NCI-H774 (cell line): ENCODE results near the gene VEPH1.

Experiments
- DNase-seq: peaks from one replicate; lab custom pipeline; 2025; lab: John Stamatoyannopoulos, UW

Gene VEPH1

DNA sequence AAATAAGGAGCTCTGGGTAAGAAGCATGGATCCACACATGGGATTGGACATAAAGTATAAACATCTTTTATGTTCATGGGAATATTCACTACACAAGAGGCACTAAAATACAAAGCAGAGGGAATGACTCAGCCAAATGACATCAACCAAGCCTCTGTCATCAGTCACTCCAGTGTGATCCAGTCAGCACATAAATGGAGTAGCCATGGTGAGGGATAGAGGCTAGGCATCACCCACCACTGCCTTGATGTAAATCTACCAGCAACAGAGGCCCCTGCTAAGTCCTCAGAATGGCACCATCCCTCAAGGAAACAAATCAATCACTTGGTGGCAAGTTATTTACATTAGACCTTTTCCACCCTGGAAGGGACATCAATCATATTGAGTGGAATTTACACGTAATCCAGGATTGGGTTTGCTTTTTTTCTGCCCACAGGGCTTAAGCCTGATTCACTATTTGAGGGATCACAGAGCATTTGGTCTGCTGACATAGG lies 27.2 kb downstream of the VEPH1 start:
- DNase-seq: no peak

DNA sequence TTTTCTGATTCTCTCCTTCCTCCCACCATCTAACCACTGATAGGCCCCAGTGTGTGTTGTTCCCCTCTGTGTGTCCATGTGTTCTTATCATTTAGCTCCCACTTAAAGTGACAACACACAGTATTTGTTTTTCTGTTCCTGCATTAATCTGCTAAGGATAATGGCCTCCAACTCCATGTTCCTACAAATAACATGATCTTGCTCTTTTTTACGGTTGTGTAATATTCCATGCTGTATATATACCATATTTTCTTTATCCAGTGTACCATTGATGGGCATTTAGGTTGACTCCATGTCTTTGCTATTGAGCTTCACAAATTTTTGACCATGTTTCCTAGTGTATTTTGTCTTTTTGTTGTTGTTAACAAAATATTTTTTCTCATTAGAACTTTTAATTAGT lies 30.6 kb downstream of the VEPH1 start:
- DNase-seq: no peak

DNA sequence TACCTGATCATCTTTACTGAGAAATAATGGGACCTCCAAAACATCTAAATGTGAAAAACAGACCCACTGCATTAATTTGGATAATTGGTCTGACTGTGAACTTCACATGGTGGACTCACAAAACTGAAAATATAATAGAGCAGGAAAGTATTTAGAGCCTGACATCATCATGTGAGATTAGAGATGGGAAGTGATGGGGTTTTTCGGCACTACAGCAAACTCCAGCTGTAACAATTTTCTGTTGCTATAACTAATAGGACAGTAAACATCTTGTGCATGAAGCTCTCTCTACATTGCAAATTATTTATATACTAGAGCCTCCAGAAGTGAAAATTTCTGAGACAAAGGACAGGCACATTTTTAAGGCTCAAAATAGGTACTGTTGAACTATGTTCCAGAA lies 32.2 kb downstream of the VEPH1 start:
- no peak for DNase-seq

DNA sequence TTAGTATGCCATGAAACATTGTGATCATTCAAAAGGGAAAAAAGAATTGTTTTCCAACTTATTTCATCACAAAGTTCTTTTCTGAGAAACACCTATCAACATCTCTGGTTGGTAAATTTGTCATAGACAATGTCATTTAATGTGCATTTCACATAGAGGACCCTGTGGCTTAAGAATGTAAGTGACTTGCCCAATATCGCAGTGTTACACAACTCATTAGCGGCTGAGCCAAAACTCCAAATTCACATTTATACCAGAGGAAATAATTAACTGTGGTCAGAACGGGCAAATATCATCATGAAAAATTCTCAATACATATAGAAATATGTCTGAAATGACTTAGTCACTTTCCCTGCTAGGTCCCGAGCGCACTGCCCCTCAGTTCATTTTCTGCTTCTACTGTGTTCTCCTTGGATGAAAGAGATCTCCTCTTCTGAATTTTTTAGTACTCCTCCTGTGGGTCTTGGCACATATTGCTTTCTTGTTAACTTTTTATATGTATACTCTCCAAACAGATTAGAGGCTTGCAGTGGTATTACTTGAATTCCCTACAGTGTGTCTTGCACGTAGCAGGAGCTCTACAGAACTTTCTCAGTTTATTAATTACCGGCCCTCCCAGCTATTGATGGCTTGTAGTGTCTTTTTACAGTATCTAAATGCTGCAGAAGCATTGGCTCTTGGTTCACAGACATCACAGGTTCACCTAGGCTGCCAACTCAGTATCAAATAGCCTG lies 33.5 kb downstream of the VEPH1 start:
- no peak for DNase-seq

DNA sequence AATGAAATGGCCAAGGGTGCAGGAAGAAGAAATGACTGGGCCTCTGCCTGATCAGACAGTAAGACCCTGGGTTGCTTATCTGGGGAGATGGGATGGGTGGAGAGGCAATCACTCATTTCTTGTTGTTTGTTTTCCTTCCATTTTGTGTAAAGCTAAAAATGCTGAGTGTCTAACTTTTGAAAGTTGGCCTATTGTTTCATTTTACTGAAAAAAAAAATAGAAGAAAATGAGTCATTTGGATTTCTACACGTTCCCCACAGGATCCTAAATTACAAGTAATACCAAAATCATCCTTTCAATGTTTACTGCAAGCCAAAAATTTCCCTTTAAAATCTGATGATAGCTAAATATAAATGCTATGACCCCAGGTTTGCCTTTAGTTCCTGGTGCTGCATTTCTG lies 36.0 kb downstream of the VEPH1 start:
- no peak for DNase-seq

DNA sequence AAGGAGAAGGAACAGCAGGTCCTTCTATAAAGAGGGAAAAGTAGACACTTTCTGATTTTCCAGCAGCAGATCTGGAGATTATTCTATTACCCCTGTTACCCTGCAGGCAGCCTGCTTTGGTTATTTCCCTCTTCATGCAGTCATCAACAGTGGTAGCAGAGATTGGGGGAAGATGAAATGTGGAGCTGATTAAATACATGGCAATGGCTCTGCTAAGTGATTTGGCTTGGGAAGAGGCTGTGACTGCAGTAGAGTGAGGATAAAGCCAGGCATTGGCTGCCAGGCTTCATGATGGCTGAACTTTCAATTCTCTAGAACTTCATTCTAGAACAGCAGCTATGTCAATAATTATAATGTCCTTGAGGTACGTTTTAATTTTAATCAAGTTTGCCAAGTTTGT lies 37.5 kb downstream of the VEPH1 start:
- no peak for DNase-seq

DNA sequence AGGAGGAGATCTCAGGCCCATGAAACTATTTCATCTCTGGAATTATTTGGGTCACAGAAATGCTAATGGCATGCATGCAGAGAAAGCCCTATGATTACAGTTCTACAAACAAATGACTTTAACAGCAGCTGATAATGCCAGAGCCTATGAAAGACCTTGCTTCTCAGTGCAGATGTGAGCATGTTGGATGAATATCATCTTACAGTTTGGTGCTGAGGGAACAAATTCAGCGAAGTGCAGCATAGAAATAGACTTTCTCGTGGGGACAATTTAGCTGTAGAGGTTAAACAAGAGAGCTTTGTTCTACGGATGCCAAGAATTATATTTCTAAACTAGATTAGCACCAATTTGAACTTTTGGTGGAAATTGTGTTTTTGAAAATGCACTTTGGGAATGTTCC lies 38.9 kb downstream of the VEPH1 start:
- no peak for DNase-seq

DNA sequence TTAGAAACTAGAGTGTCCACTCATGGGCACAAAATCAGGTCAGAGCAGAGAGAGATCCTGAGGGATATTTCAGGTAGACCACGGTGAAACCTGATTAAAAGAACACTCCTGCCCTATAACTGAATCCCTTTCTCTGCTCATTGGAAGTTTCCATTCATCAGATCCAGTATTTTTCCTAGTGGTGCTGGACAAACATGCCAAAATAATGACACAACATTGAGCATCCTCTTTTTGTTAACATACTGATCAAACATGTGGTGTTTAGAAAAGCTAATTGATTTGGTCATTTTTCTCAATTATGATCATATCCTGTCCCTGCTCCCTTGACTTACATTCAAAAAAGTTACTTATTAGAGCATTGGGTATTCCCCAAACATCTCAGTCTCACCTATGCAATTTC lies 39.4 kb downstream of the VEPH1 start:
- no peak for DNase-seq

DNA sequence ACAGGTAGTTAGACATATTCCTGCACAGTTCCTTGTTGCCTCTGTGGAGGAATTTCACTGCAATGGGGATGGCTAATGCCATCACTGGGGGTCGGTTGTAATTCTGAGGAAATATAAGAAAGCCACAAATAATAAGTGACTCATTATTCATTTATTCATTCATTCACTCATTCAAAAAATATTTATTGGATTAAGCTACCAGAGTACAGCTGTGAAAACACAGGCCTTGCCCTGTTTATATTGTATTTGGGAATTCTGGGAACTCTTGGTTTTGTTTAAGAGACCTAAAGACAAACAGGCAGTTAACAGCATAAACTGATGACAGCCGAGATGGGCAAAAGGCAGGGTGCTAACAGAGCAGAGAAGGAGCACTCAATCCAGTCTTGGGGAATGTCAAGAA lies 43.0 kb downstream of the VEPH1 start:
- DNase-seq: no peak

DNA sequence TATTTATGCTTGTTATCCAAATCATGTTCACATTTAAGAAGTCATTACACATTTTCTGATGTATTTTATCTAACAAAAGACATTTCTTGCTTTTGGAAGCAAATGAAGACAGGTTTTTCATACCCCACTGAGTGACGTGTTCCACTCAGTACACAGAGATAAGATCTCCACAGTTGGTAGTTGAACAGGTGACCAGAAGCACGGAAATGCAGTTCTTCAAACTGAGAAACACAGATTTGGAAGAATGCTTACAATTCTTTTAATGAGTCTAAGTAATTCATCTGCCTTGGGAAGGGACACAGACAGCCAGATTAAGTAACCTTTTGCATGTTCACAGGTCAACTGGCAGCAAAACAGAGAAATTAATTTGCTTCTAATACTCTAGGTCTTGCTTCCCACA lies 43.5 kb downstream of the VEPH1 start:
- no peak for DNase-seq

DNA sequence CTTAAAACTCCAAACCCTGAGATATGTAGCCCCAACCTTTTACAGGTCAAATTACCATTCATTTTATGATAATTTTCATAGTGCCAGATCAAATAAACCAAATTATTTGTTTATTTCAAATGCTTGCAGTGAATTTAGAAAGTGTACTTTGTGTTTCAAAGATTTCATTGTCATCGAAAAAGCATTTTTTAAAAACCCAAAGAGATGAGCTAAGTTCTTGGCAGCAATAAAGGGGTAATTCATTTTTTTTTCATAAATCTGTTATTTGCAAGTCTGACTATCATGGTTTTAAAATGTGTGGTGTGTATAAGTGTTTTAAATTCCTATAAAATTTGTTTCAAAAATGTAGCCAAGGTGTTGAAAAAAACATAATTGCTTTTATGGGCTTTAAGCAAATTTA lies 49.4 kb downstream of the VEPH1 start:
- no peak for DNase-seq

DNA sequence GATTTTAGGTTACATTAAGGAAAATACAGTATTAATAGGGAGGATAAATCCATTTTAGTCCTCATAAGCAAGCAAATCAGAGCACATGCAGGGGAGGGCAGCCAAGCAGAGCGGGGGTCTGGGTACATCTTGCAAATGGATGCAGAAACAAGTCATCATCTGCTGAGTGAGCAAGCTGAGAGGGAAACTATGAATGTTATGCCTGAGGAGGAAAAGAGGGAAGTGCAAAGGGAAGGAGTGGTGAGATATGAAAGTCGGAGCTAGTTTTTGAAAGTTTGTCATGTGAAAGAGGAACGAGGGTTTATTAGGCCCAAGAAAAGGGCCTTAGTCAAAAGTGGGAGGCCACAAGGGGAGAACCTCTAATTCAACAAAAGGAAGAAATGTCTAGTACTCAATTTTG lies 51.1 kb downstream of the VEPH1 start:
- DNase-seq: no peak

DNA sequence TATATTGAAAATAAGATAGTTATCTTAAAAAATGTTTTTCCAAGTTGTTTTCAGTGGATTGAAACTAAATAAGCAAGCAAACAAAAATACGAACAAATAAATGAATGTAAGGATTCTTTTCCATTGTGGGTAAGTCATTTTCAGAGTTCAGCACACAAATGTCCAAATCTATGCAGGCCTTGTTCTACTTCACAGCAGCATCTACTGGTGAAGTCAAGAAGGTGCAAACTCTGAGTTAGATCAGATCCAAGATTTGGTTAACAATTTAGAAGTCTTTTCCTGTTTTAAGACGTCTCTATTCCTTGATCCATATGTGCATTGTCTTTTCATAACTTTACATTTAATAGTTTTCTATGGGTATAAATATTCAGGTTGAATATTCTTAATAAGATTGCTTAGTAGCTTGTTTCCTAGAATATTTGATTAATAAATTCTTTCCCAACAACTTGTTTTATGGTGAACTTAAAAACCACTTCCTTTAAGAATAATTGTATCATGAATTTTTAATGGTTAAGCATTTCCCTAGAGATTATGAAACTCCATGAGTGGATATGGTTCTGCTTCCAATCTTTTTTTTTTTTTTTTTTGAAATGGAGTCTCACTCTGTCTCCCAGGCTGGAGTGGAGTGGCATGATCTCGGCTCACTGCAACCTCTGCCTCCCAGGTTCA lies 56.1 kb downstream of the VEPH1 start:
- no peak for DNase-seq

DNA sequence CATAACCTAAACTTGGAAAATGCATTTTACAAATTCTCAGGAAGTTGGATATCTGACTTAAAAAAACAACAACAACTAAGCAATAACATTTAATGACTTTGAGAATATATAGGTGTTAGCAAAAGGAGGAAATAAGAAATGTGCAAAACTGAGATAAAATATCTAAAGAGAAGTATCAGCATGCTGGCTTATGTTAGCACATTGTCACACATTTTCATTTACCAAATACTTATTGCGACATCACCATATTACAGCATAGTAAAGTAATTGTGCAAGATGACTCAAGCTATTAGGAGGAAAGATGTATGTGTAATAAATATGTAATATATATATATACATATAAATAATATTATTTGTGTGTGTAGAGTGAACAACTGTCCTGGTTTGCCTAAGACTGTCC lies 57.4 kb downstream of the VEPH1 start:
- DNase-seq: no peak

DNA sequence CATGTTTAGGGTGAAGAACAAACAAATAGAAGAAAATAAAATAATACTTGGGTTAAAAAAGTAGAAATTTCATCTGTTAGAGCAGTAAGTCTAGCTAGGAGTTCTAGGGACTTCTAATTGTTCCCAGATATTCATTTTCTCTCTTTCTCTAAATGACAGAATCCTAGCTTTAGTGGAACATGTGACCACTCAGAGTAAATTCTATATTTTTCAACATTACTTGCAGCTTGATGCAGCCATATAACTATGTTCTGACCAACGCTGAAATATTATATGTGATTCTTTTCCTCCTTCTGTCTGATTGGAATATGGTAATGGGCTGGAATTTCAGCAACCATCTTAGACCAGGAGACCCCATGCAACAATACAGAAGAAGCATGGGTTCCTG lies 58.4 kb downstream of the VEPH1 start:
- DNase-seq: no peak

DNA sequence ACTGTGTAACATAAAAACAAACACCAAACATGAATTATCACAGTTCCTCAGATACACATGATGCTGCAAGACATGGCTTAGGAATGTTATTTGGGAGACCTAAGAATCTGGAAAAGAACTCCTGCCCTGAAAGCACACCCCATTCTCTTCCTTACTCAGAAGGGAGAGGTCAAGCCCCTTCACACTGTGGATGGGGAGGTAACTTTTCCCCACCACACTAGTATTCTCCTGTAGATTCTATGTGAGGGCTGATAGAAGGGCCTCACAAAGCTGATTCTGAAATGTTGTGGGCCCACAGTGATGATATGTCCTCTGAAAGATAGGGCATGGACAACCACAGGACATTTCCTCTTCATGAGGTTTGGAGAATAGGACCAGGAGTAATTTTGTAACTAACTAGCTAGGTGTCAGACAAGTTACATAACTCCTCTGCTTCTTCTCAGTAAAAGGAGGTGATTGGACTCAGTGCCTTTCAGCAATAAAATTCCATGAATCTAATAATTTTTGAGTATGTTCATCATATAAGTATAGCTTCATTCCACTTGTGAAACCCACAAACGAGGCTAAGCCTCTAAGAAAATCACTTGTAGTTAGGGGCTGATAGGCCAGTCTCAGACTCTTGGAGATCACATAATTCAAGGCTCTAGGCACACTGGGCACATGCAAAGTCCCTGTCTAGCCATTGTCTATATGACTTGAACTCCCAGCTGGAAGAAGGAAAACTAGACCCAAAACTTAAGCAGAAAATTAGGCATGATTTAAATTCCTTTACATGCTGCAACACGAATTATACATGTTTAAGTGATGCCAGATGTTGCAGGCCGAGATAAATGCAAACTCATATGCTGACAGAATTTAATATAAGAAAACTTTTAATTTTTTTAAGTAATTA lies 59.1 kb downstream of the VEPH1 start:
- no peak for DNase-seq

DNA sequence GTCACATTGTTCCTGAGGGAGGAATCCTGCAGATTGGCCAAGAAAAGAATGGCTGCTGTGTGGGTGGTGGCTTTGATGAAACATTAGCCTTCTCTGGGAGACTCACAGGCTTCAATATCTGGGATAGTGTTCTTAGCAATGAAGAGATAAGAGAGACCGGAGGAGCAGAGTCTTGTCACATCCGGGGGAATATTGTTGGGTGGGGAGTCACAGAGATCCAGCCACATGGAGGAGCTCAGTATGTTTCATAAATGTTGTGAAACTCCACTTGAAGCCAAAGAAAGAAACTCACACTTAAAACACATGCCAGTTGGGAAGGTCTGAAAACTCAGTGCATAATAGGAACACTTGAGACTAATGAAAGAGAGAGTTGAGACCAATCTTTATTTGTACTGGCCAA lies 60.5 kb downstream of the VEPH1 start:
- DNase-seq: no peak

DNA sequence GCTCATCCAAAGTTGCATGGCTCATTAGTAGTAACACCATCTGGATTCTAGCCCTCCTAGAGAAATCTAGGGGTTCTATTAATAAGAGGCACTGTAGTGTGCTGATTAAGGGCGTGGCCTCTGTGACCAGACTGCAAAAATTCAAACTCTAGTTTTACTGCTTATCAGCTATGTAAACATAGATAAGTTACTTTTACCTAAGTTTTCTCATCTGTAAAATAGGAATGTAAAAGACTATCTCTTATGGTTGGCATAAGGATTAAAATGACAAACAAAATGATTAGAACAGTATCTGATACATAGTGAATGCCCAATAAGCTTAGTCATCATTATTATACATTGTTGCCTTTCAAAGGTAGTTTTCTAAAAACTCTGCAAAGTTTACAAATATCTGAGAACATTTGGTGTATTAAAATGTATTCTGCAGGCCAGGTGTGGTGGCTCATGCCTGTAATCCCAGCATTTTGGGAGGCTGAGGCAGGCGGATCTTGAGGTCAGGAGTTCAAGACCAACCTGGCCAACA lies 62.1 kb downstream of the VEPH1 start:
- no peak for DNase-seq

DNA sequence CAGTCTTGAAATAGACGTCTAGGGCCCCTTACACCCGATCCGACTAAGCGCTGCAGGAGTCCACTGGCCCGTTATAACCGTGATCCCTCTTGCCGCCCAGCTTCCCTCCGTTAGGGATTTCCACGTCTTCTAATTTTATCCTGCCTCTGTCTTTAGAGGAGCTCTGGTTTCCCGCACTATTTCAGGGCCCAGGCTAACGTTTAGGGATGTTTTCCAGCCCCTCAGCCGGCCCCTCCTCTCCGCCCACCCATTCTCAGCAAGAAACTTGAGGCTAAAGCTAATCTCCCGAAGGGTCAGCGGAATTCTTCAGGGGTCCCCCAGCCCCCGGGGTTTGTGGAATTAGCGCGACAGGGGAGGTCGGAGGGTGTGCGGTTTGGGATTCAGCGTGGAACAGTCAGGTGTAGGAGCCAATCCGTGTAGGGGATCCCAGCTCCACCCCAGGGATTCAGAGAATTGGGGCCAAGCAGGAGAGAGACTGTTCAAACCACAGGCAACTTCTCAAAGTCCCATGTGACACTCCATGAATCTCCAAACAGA lies 65.0 kb downstream of the VEPH1 start:
- DNase-seq: no peak

DNA sequence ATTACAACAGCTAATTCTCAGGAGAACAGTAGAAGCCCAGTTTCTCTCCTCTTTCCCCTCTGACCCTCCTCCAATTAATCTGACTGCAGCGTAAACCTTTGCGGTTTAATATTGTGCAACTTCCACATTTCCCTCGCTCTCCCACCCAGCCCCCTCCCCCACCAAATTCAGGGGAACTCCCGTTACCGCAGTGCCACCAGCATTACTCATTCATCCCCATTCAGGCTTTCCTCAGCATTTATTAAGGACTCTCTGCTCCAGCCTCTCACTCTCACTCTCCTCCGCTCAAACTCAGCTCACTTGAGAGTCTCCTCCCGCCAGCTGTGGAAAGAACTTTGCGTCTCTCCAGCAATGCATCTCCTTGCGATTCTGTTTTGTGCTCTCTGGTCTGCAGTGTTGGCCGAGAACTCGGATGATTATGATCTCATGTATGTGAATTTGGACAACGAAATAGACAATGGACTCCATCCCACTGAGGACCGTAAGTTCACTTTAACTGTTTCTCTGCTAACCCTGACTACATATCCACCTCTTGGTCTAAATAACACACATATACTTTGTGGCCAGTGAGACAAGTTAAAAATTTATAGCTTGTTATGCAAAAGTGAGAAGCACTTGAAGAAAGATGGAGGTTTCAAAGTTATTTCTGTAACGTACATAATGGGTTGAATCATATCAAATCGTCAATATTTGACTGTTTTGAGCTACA lies 66.5 kb downstream of the VEPH1 start, which contains the start of gene PTX3:
TSS of gene PTX3 (plus strand) at position 268 of the 709 bp plus-strand sequence. CDS start at position 352, 84 bp downstream.
- no peak for DNase-seq

DNA sequence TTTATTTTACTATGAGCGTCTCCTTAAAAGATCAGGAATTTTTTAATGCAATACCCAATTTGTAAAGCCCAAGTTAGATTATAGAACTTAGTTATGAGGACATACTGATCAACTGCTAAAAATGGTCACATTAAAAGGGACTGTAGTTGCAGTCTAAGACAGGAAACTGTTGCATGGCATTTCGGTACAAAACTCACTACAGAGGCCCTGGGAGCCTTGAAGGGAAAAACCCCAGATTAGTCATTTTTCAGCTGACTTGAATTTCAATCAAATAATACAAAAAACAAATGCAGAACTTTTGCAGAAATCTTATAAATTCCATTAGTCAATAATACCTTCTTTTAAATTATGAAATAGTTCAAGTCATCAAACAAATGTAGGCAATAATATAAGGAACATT lies 73.5 kb downstream of the VEPH1 start:
- DNase-seq: no peak

DNA sequence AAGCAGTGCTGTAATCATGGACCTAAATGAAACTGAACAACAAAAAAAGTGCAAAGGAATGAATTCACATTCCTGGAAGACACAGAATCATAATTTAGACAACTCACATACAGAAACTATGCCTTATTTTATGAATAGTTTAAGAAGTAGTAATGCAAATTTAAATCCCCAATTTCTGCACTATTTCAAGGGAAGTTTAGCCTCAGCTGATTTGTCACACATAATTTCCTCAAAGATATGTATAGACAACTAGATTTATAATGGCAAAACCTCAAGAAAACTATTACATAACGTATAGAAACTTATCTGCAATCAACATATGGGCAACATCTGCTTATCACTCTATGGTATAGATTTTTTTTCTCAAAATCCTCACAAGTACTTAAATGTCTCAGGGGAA lies 74.4 kb downstream of the VEPH1 start:
- no peak for DNase-seq
